NCI-H187 treated with DMSO at 0.1 percent for 48 hours (cell line): ENCODE results near the gene NOC4L.
"Not testable (repeated sequence)": the region's sequence is repeated elsewhere in the genome, so short reads cannot be mapped to it uniquely, and the experiment has no call there.

ENCODE experiments used
- DNase-seq: peaks from one replicate; lab custom pipeline; 2025; lab: John Stamatoyannopoulos, UW

Gene NOC4L

DNA sequence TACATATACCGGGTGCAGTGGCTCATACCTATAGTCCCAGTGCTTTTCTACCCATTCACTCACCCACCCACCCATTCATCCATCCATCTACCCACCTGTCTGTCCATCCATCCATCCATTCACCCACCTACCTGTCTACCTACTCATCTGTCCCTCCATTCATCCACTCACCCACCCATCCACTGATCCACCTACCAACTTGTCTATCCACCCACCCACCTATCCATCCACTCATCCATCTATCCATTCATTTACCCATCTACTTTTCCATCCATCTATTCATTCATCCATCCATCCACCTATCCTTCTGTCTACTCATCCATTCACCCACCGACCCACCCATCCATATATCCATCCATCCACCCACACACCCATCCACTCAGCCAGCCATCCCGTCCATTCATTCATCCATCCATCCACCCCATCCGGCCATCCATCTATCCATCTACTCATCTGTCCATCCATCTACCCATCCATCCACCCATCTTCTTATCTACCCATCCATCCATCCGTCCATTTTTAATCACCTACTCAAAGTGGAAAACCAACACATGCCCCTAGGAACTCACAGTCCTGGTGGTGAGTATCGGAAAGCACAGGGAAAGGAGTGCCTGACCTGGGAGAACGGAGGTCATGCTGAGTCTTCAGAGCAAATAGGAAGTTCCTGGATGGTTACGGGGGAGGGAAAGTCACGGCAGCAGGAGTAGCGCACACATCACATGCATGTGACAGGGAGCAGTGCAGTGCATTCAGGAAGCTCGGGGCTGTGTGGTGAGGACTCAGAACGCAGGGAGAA is 20.1 kb upstream of the NOC4L start:
- DNase-seq, result no peak

GRCh38 chr12:132124766-132125425 is 19.4 kb upstream of the NOC4L start:
- DNase-seq, result no peak

DNA sequence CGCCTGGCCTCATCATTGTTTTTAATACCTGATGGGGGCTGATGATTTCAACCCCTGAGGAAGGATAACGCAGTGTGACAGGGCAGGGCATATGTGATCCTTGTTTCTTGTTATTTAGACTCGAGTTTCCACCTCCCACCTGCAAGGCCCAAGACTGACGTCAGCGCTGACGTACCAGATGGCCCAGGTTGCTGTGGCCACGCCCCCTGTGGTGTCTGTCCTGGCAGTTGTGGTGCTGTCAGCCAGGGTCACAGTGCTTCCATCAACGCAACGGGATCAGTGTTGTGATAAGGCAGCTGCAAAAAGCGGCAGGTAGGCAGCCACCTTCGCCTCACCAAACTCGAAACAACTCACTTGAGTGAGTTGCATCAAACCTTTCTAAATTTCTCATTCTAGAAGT is 18.5 kb upstream of the NOC4L start:
- no peak for DNase-seq

- DNase-seq, result no peak
These were observed 17.2 kb upstream of the NOC4L start for GRCh38 chr12:132127041-132127440.

DNA sequence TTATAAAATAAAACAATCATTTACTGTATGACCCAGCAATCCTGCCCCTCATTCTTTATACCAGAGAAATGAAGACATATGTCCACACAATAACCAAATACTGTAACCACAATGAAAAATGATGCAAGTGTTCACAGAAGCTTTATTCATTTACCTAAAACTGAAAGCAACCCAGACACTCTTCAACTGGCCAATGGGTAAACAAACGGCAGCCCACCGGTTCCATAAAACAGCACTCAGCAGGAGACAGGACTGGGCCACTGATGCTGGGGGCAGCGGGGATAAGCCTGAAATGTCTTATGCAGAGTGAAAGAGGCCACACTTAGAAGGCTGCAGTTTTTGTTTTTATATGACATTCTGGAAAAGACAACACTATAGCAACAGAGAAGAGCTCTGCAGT is 15.2 kb upstream of the NOC4L start:
- no peak for DNase-seq

- DNase-seq, result no peak
These were observed 13.6 kb upstream of the NOC4L start for GRCh38 chr12:132130690-132131089.

- DNase-seq, result no peak
These were observed 13.0 kb upstream of the NOC4L start for GRCh38 chr12:132131229-132131628.

DNA sequence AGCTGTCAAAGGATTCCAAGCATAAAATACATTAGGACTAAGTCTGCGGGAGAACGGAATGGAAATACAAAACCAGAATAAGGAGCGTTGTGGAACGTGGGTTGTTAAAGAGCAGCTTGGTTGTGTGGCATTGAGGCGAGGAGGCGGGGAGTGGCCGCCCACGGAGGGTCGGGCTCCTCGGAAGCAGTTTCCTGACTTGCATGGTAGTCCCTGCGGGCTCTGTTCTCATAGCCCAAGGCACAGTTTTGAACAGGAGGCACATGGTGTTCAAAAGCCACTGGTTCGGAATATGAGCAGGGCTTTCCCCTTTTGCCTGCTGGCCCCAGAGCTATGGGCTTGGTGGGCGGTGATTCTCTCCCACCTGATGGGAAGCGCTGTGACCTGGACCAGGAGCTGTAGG is 12.3 kb upstream of the NOC4L start:
- DNase-seq, result no peak

- no peak for DNase-seq
These were observed 11.4 kb upstream of the NOC4L start for GRCh38 chr12:132132609-132133430.

DNA sequence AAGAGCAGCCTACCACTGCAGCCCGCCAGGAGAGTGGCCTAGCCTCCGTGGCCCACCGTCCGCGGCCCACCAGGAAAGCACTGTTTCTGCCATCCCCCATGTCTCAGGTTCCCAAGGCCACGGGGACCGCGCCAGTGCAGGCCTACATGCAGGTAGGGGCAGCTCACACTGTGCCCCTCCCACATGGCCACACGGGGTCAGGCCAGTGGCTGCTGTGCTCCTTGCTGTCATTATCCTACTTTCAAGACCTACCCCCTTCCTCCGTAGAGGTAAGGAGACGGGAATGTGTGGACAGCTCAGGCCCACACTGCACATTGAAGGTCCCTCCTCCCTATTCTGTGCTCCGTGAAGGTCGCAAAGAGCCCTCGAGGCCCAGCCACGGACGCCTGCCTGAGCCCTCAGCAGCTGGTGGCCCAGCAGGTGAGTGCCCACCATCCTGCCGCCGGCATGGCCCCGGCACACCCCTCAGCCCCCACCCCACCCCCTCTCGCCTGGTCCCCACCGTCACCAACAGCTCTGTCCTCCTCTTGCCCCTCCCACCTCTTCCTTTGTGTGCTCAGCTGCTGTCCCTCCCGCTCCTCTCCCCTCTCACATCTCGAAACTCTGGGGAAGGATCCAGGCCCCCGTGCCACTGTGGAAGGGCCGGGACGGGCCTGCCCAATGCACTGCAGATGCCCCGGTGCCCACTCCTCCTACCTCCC is 10.2 kb upstream of the NOC4L start:
- DNase-seq, result peak; percentile 36

DNA sequence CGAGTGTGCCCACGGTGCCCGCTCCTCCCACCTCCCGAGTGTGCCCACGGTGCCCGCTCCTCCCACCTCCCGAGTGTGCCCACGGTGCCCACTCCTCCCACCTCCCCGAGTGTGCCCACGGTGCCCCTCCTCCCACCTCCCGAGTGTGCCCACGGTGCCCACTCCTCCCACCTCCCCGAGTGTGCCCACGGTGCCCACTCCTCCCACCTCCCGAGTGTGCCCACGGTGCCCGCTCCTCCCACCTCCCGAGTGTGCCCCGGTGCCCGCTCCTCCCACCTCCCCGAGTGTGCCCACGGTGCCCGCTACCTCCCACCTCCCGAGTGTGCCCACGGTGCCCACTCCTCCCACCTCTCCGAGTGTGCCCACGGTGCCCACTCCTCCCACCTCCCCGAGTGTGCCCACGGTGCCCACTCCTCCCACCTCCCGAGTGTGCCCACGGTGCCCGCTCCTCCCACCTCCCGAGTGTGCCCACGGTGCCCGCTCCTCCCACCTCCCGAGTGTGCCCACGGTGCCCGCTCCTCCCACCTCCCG is 9.5 kb upstream of the NOC4L start:
- DNase-seq, result not testable (repeated sequence)

GRCh38 chr12:132136226-132136625 is 8.0 kb upstream of the NOC4L start:
- not testable (repeated sequence) for DNase-seq

GRCh38 chr12:132137483-132138125 is 6.7 kb upstream of the NOC4L start:
- no peak for DNase-seq

- no peak for DNase-seq
These were observed 5.1 kb upstream of the NOC4L start for GRCh38 chr12:132138941-132139871.

DNA sequence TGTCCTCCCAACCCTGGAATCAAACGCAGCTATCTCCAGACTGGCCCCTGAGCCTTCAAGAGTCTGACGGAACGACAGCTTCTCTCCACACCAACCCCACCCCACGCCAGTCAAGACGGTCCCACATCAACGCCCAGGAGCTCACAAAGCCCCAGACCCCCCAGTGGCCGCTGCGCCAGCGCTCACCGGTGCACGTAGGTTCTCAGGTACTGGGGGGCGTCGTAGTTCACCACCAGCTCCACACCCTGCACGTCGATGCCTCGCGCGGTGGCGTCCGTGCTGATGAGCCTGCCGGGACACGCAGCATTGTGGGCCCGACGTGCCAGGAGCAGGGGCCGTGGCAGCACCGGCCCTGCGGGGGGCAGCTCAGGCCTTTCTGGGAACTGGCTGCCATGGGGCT is 4.3 kb upstream of the NOC4L start:
- DNase-seq, result no peak

- no peak for DNase-seq
These were observed 3.8 kb upstream of the NOC4L start for GRCh38 chr12:132140501-132140900.

- no peak for DNase-seq
These were observed 3.1 kb upstream of the NOC4L start for GRCh38 chr12:132140918-132141841.

DNA sequence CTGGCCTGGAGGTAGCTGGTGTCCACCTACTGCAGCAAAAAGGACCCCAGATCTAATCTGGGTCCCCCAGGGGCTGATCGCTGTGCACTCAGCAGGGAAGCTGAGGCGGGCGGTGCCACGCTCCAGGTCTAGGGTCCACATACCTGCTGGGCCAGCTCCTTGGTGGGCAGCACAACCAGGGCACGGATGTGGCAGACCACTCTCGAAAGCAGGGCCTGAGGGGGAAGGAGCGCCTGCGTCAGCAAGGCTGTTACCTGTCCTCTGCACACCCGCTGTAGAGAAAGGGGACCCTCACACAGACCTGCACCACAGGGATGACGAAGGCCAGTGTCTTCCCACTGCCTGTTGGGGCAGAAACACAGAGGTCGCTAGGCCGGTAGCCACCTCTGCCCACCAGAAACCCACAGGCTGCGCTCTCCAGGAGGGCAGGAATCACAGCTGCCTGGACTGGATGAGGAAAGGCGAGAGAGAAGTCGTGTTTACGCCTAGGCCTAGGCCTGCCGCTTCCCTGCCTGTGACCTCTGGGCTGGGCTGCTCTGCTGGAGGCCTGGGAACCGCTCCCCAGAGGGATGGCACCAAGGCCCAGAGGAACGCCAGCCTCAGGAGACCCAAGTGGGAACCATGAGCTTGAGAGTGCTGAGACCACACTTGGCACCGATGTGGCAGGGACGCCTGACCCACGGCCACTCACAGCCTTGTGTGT is 2.1 kb upstream of the NOC4L start:
- DNase-seq, result no peak
